HAP-1 (cell line): Measurements from ENCODE around the gene DNA2.
"Not testable (repeated sequence)": the region's sequence is repeated elsewhere in the genome, so short reads cannot be mapped to it uniquely, and the experiment has no call there.

Experiments used
- DNase-seq, 2 experiments: peaks; one replicate each; pipeline ENCODE4 v3.0.0-alpha.2; 2016 to 2020; ENCODE audit warnings: low spot score in 2 of 2
- H3K27me3 ChIP-seq: fragments of 250-450 bp; sonication (Bioruptor Pico); 2 replicates; pipeline ENCODE4 v1.5.1; 2020; ENCODE audit warnings: low read depth, mild to moderate bottlenecking, moderate library complexity
- H3K36me3 ChIP-seq: fragments of 250-450 bp; sonication (Bioruptor Pico); replicated peaks from 2 replicates; pipeline ENCODE4 v1.5.1; 2020; ENCODE audit warnings: mild to moderate bottlenecking
- H3K4me1 ChIP-seq: fragments of 250-450 bp; sonication (Bioruptor Pico); 2 replicates; pipeline ENCODE4 v1.5.1; 2020; ENCODE audit warnings: mild to moderate bottlenecking
- H3K4me3 ChIP-seq: fragments of 250-450 bp; sonication (Bioruptor Pico); 2 replicates; pipeline ENCODE4 v1.5.1; 2020; ENCODE audit warnings: mild to moderate bottlenecking, moderate library complexity
- H3K9me3 ChIP-seq: fragments of 250-450 bp; sonication (Bioruptor Pico); 2 replicates; pipeline ENCODE4 v1.5.1; 2020; ENCODE audit warnings: mild to moderate bottlenecking, moderate library complexity
- in situ Hi-C: fragments of 300-500 bp; cut with MboI; formaldehyde crosslinking; loops from 3 replicates; pipeline ENCODE4 v1.14.3; 2020; ENCODE audit warnings: low sequenced_read_pairs, inconsistent platforms, mixed read lengths

Gene DNA2

GRCh38 chr10:68471063-68471585, 649 bp downstream of the DNA2 start:
- Histone ChIP-seq H3K36me3 (peaks cover 34% of the 10 kb centered on the region), H3K4me3 (peak overlapping the region; percentile 57), H3K9me3 (0 out of 2 replicates have a peak, but pooled peaks cover 3% of the 10 kb centered on the region), H3K4me1 (peaks cover 13% of the 10 kb centered on the region), H3K27me3 (no peaks in the 10 kb centered on the region)
- peak in 1 of 2 experiments; percentile 4 for DNase-seq
- in situ Hi-C loops: no loop called here

- no peaks in the 10 kb centered on the region for H3K27me3 ChIP-seq
- H3K4me3 ChIP-seq: peak overlapping the region; percentile 57
- no peak for DNase-seq
- H3K9me3 ChIP-seq: no peaks in the 10 kb centered on the region
- peaks cover 13% of the 10 kb centered on the region for H3K4me1 ChIP-seq
- in situ Hi-C loops: no loop called here
- peaks cover 42% of the 10 kb centered on the region for H3K36me3 ChIP-seq
Measured at GRCh38 chr10:68470300-68470699, 1.5 kb downstream of the DNA2 start.

GRCh38 chr10:68469838-68470237, 1.9 kb downstream of the DNA2 start:
- Histone ChIP-seq H3K4me1 (peaks cover 13% of the 10 kb centered on the region), H3K4me3 (peak overlapping the region; percentile 57), H3K9me3 (no peaks in the 10 kb centered on the region), H3K36me3 (peaks cover 44% of the 10 kb centered on the region), H3K27me3 (no peaks in the 10 kb centered on the region)
- no peak for DNase-seq
- in situ Hi-C loops: no loop called here

- not testable (repeated sequence) for DNase-seq, H3K4me1 ChIP-seq
Measured at GRCh38 chr10:68464729-68465128, 7.0 kb downstream of the DNA2 start.

GRCh38 chr10:68463365-68464093, 8.2 kb downstream of the DNA2 start:
- no peaks in the 10 kb centered on the region for H3K27me3 ChIP-seq
- in situ Hi-C loops: no loop called here
- no peaks in the 10 kb centered on the region for H3K9me3 ChIP-seq
- H3K4me1 ChIP-seq: no peaks in the 10 kb centered on the region
- no peak overlapping the region for H3K4me3 ChIP-seq
- H3K36me3 ChIP-seq: peaks cover 70% of the 10 kb centered on the region
- DNase-seq: no peak

More at GRCh38 chr10:68464729-68465128, 7.0 kb downstream of the DNA2 start:
- H3K9me3 ChIP-seq, H3K4me3 ChIP-seq, in situ Hi-C loops, H3K27me3 ChIP-seq: not testable (repeated sequence)
- H3K36me3 ChIP-seq: peaks cover 74% of the 10 kb centered on the region

- Histone ChIP-seq H3K9me3 (no peaks in the 10 kb centered on the region), H3K4me1 (no peaks in the 10 kb centered on the region), H3K36me3 (peaks cover 63% of the 10 kb centered on the region), H3K27me3 (no peaks in the 10 kb centered on the region), H3K4me3 (no peak overlapping the region)
- no peak for DNase-seq
- in situ Hi-C loops: no loop called here
Measured at GRCh38 chr10:68462536-68462935, 9.2 kb downstream of the DNA2 start.

GRCh38 chr10:68461032-68461431, 10.7 kb downstream of the DNA2 start:
- Histone ChIP-seq H3K27me3 (no peaks in the 10 kb centered on the region), H3K9me3 (no peaks in the 10 kb centered on the region), H3K36me3 (peaks cover 63% of the 10 kb centered on the region), H3K4me3 (no peak overlapping the region), H3K4me1 (no peaks in the 10 kb centered on the region)
- no peak for DNase-seq
- in situ Hi-C loops: no loop called here

GRCh38 chr10:68449698-68450097, 22.1 kb downstream of the DNA2 start:
- peak in 1 of 2 experiments; percentile 21 for DNase-seq
- H3K4me3 ChIP-seq, H3K4me1 ChIP-seq, H3K27me3 ChIP-seq, H3K9me3 ChIP-seq, in situ Hi-C loops: not testable (repeated sequence)
- peaks cover 35% of the 10 kb centered on the region for H3K36me3 ChIP-seq

- no peak for DNase-seq
- H3K27me3 ChIP-seq: no peaks in the 10 kb centered on the region
- H3K36me3 ChIP-seq: peaks cover 25% of the 10 kb centered on the region
- no peaks in the 10 kb centered on the region for H3K4me1 ChIP-seq
- in situ Hi-C loops: no loop called here
- H3K9me3 ChIP-seq: no peaks in the 10 kb centered on the region
- no peak overlapping the region for H3K4me3 ChIP-seq
Measured at GRCh38 chr10:68446179-68446578, 25.6 kb downstream of the DNA2 start.

GRCh38 chr10:68442971-68443370, 28.8 kb downstream of the DNA2 start:
- Histone ChIP-seq H3K4me3 (no peak overlapping the region), H3K27me3 (no peaks in the 10 kb centered on the region), H3K9me3 (no peaks in the 10 kb centered on the region), H3K36me3 (peaks cover 26% of the 10 kb centered on the region), H3K4me1 (no peaks in the 10 kb centered on the region)
- in situ Hi-C loops: no loop called here
- DNase-seq: no peak

- Histone ChIP-seq H3K36me3 (peaks cover 39% of the 10 kb centered on the region), H3K4me1 (no peaks in the 10 kb centered on the region), H3K9me3 (no peaks in the 10 kb centered on the region), H3K4me3 (no peak overlapping the region), H3K27me3 (no peaks in the 10 kb centered on the region)
- in situ Hi-C loops: no loop called here
- DNase-seq: no peak
Measured at GRCh38 chr10:68440898-68441297, 30.9 kb downstream of the DNA2 start.

- no peak overlapping the region for H3K4me3 ChIP-seq
- H3K36me3 ChIP-seq: peaks cover 45% of the 10 kb centered on the region
- H3K27me3 ChIP-seq: no peaks in the 10 kb centered on the region
- no peaks in the 10 kb centered on the region for H3K9me3 ChIP-seq
- in situ Hi-C loops: no loop called here
- DNase-seq: no peak
- no peaks in the 10 kb centered on the region for H3K4me1 ChIP-seq
Measured at GRCh38 chr10:68435803-68436202, 36.0 kb downstream of the DNA2 start.

- DNase-seq: no peak
- Histone ChIP-seq H3K9me3 (no peaks in the 10 kb centered on the region), H3K27me3 (no peaks in the 10 kb centered on the region), H3K4me1 (no peaks in the 10 kb centered on the region), H3K36me3 (peaks cover 41% of the 10 kb centered on the region), H3K4me3 (no peak overlapping the region)
- in situ Hi-C loops: no loop called here
Measured at GRCh38 chr10:68434657-68435056, 37.1 kb downstream of the DNA2 start.

GRCh38 chr10:68428396-68429104, 43.2 kb downstream of the DNA2 start:
- peaks cover 20% of the 10 kb centered on the region for H3K36me3 ChIP-seq
- H3K9me3 ChIP-seq: no peaks in the 10 kb centered on the region
- in situ Hi-C loops: no loop called here
- no peaks in the 10 kb centered on the region for H3K4me1 ChIP-seq
- no peak overlapping the region for H3K4me3 ChIP-seq
- no peaks in the 10 kb centered on the region for H3K27me3 ChIP-seq
- DNase-seq: no peak
